T-helper 9 cell (primary cell): Measurements from ENCODE around the gene PPFIBP1.
"Not testable (repeated sequence)": the region's sequence is repeated elsewhere in the genome, so short reads cannot be mapped to it uniquely, and the experiment has no call there.

Source experiments
- DNase-seq: peaks from one replicate; pipeline ENCODE4 v3.0.0-alpha.2; 2020

Gene PPFIBP1

DNA sequence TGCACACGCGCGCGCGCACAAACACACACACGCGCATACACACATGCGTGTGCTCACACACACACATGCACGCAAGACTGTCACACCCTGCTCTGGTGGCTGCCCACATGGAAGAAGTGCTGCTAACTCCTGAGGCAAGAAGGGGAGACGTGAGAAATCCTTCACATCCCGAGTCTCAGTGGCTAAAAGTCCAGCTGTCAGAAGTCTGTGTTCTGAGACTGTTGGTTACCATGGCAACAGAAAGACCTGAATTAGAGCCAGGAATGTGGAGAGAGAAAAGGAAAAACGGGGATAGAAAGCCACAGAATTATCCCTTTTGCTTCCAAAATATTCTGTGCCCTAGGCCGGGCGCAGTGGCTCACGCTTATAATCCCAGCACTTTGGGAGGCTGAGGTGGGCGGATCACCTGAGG lies 71.2 kb downstream of the PPFIBP1 start:
- DNase-seq: no peak

GRCh38 chr12:27598866-27599265 lies 74.9 kb downstream of the PPFIBP1 start:
- DNase-seq: not testable (repeated sequence)

GRCh38 chr12:27601056-27601828 lies 77.2 kb downstream of the PPFIBP1 start:
- DNase-seq: not testable (repeated sequence)

- DNase-seq: no peak
These were observed 78.5 kb downstream of the PPFIBP1 start for GRCh38 chr12:27602516-27602915.

DNA sequence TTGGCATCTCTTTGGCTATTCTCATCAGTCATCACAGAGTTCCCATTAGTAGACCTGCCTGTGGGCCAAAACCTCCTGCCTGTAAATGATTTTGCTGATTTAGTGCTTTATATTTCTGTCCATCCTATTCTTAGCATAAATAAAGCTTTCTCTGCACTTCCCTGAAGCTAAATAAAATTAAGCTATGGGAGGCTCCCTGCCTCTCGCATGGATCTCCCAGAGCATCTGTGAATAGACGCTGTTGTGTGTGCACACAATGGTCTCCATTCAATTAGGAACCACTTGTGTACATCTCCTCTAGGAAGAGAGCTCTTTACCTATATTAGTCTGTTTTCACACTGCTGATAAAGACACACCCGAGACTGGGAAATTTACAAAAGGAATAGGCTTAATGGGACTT lies 80.4 kb downstream of the PPFIBP1 start:
- no peak for DNase-seq

DNA sequence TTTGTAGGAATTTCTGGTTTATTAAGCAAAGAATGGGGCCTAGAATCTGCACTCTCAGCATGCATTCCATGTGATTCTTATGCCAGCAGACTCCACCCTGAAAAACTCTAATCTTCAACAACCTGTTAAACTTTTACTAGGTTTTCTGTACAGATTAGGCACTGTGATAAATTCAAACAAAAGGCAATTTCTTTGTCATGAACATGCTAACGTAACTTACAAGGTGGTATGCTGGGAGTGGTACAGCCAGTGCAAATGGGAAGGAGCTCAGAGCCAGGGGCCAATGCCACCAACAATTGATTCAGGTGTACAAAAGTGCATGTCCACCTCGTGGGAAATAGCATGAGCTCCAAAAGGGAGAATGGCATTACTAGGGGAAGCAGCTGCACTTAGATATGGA lies 83.0 kb downstream of the PPFIBP1 start:
- DNase-seq: no peak

- DNase-seq: no peak
These were observed 83.6 kb downstream of the PPFIBP1 start for GRCh38 chr12:27607591-27607990.

GRCh38 chr12:27608890-27609289 lies 84.9 kb downstream of the PPFIBP1 start:
- no peak for DNase-seq

GRCh38 chr12:27610374-27610773 lies 86.4 kb downstream of the PPFIBP1 start:
- no peak for DNase-seq

DNA sequence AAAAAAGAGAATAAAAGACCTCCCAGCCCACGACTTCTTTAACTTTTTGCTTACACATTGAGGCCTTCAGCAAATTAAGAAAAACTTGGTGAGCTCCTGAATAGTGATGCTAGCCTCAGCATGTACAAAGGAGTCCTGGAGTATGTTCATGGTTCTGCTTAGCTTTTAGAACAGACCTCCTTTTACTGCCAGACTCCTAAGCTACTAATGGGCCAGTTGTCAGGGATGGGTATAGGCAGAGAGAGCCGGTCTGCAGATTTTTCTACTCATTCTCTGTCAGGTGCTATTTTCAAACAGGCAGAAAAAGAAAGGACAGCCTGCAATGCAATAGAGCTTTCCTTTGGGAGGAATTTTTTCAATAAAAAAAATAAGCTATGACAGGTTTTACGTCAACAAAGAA lies 90.4 kb downstream of the PPFIBP1 start:
- no peak for DNase-seq

- no peak for DNase-seq
These were observed 90.9 kb downstream of the PPFIBP1 start for GRCh38 chr12:27614866-27615265.

GRCh38 chr12:27615331-27615891 lies 91.4 kb downstream of the PPFIBP1 start:
- DNase-seq: no peak

DNA sequence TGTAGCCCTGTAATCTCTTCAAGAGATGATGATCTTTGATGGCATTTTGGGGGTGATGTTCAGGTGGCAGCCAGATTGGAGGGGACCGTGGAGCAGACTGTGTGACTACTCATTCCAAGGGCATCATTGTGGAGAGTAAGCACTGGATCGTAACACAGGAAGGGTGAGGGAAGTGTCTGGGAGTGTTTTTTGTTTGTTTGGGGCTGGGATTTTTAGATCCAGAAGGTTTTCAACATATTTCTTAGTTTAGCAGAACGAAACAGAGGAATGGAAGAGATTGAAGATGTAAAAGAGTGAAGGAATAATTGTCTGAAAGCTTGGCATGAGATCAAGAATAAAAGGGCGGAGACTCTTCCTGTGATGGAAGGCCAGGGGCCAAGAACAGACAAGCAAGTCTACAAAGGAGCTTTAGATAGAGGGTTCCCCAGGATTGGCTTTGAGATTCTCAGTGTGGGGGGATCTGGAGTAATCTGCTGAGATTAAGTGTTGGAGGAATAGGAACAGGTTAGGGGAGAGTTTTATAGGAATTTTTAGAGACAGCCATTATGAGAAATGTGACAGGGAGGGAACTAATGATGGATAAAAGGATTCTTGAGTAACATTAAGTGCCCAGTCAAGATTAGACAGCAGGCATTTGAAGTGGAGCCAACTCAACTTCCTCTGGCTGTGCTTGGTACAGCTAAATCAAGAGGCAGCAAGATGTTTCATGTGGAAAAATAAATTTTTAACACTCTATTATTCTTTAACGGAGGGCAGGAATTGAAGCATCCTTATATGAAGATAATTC lies 92.5 kb downstream of the PPFIBP1 start:
- no peak for DNase-seq

DNA sequence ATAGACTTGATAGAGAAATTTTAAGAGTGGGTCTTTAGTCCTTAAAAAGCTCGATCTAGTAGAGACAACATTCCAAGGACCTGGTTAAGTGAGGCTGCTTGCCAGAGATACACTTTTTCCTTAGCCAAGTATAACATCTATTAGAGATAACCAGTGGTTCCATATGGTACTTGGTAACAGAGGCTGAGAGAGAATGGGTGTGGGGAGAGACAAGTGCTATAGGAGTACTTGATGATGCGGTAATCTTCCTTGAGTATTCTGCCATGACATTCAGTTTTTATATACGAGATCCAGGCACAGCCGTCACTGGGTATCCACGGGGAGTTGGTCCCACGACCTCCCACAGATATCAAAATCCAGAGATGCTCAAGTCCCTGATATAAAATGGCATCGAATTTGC lies 94.8 kb downstream of the PPFIBP1 start:
- DNase-seq: no peak

GRCh38 chr12:27619308-27619707 lies 95.3 kb downstream of the PPFIBP1 start:
- DNase-seq: no peak

- no peak for DNase-seq
These were observed 96.1 kb downstream of the PPFIBP1 start for GRCh38 chr12:27620121-27620520.

DNA sequence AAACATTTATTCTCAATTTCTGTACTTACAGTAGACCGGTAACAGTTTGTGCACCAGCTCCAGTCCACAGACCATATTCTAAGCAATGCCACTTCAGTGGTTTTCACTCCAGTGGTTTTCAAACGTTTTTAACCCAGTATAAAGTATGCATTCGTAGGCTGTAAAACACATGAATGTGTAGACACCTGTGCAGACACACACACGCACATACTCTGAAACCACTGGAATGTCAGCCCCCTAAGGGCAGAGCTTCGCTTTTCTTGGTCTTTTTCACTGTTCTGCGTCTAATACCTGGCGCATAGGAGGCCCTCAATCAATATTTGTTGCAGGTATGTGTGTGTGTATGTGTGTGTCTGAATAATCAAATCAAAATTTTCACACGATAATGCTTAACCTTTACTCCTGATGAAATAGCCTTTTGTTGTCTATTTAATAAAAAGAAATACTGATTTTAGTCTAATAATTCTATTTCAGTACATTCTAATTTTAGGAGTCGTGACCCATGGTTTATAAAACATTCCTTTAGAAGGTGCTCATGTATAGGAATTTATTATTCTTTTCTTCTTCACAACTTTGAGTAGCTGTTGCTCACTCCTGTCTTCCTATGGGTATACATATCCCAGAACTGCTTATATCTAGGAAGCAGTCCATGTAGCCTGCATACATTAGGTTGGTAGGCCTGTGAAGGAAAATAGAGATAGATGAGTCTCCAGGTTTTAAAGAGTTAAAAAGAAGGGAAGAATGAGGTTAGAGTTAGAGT lies 98.6 kb downstream of the PPFIBP1 start:
- no peak for DNase-seq

DNA sequence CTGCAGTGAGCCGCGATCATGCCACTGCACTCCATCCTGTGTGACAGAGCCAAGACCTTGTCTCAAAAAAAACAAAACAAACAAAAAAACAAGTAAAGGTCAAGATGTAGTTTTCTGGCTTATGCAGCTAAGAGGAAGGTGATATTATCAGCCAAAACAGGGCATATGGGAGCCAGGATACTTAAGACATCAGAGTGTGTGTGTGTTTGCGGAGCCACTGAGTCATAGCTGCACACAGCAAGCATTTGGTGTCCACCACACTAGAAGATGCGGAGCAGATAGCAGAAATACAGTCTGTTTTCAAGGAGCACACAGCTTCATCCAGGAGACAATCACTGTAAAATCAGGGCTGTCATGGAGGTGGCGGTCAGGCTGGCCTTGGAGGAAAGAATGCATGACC lies 99.6 kb downstream of the PPFIBP1 start:
- DNase-seq: no peak

- DNase-seq: no peak
These were observed 100.6 kb downstream of the PPFIBP1 start for GRCh38 chr12:27624586-27624985.

DNA sequence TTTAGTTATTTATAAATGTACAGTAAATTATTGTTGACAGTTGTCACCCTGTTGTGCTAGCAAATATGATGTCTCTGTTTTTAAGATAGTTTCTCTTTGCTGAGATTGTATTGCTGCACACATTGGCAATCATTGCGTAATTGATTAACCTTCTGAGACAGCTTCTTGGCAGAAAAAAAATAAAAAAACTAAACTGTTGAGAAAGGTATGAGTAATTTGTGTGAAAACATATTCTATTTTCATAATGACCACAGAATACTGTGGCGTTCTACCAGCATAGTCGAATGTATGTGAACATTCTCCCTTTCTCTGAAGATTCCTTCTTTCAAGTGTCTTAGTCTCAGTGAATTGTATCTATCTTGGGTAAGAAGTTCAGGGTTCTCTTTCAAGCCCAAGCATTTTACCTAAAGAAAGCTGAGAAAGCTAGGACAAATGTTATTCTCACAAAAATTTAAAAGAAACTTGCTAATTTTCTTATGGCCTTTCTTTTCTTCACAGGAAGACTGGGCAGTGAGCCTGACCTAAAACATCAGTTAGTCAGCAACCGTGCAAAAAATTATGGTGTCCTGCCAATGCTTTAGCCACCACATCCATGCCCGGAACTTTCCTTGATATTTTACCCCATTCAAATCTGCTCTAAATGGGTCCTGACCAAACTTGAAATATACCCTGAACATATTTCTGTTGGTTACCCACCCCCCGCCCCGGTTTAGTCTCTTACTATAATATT lies 103.3 kb downstream of the PPFIBP1 start:
- no peak for DNase-seq

GRCh38 chr12:27627853-27628469 lies 104.0 kb downstream of the PPFIBP1 start:
- not testable (repeated sequence) for DNase-seq

GRCh38 chr12:27630219-27630618 lies 106.2 kb downstream of the PPFIBP1 start:
- DNase-seq: not testable (repeated sequence)
